CD4-positive, alpha-beta T cell (primary cell): ENCODE results near the gene RAB6B. TPM values are rescaled to one million over a fixed set of nuclear protein-coding genes. Genes with fewer than 3 reads are reported as not detected.

ENCODE experiments used
- ATAC-seq: fragments of 200-7000 bp; cut with Tn5 transposase; one replicate; pipeline ENCODE4 v1.10.0; 2022; ENCODE audit warnings: mild to moderate bottlenecking; ENCODE audit not compliant: poor library complexity
- CTCF ChIA-PET: fragments of 350-600 bp; sonication (Branson Sonifier 250); formaldehyde crosslinking; loops from one replicate; lab custom pipeline; 2021; ENCODE audit warnings: antibody characterized with exemption, inconsistent platforms; lab: Charles Lee
- POLR2A ChIA-PET: fragments of 350-600 bp; sonication (Branson Sonifier 250); formaldehyde crosslinking; loops from one replicate; lab custom pipeline; 2021; ENCODE audit warnings: antibody characterized with exemption, inconsistent platforms; lab: Charles Lee
- DNase-seq, 14 experiments: peaks; one replicate each; pipeline ENCODE4 v3.0.0-alpha.2; 2013 to 2020; ENCODE audit warnings: mixed read lengths in 2 of 14
- H3K27ac ChIP-seq, 2 donors: one replicate each; pipeline versions ENCODE4 v1.5.1 to v1.7.0; 2013; ENCODE audit warnings: low read length in 2 of 2, low read depth in 1 of 2, mild to moderate bottlenecking in 1 of 2
- H3K27me3 ChIP-seq, 2 experiments: 1 replicate in 1 of 2; 2 replicates in 1 of 2; pipeline versions ENCODE4 v1.6.1 to v1.7.0; 2013; ENCODE audit warnings: low read length in 2 of 2, control low read depth in 1 of 2, mild to moderate bottlenecking in 1 of 2, moderate library complexity in 1 of 2; ENCODE audit not compliant: insufficient read depth in 2 of 2, control insufficient read depth in 1 of 2
- H3K36me3 ChIP-seq: one replicate; pipeline ENCODE4 v1.6.1; 2013; ENCODE audit warnings: low read length, control low read depth; ENCODE audit not compliant: insufficient read depth
- H3K4me1 ChIP-seq: one replicate; pipeline ENCODE4 v1.6.1; 2013; ENCODE audit warnings: low read length, control low read depth; ENCODE audit not compliant: insufficient read depth
- H3K4me3 ChIP-seq: one replicate; pipeline ENCODE4 v1.5.1; 2013; ENCODE audit warnings: mild to moderate bottlenecking, low read length, moderate library complexity
- H3K9me3 ChIP-seq, 2 experiments: 1 replicate in 1 of 2; 2 replicates in 1 of 2; pipeline versions ENCODE4 v1.6.1 to v1.7.0; 2013; ENCODE audit warnings: low read length in 2 of 2, mild to moderate bottlenecking in 2 of 2, control low read depth in 1 of 2, moderate library complexity in 1 of 2; ENCODE audit not compliant: control insufficient read depth in 1 of 2, insufficient read depth in 1 of 2
- H3K27ac Mint-ChIP-seq: one replicate; pipeline ENCODE4 v1.8.0; 2020; ENCODE audit warnings: mixed read lengths
- H3K27me3 Mint-ChIP-seq: one replicate; pipeline ENCODE4 v1.8.0; 2021; ENCODE audit warnings: mixed read lengths
- H3K36me3 Mint-ChIP-seq: one replicate; pipeline ENCODE4 v1.8.0; 2021; ENCODE audit warnings: low read depth, mixed read lengths
- H3K4me1 Mint-ChIP-seq: one replicate; pipeline ENCODE4 v1.8.0; 2021; ENCODE audit warnings: low read depth, mixed read lengths
- H3K4me3 Mint-ChIP-seq: one replicate; pipeline ENCODE4 v1.8.0; 2020; ENCODE audit warnings: mild to moderate bottlenecking, mixed read lengths
- H3K9me3 Mint-ChIP-seq: one replicate; pipeline ENCODE4 v1.8.0; 2020; ENCODE audit warnings: mixed read lengths
- intact Hi-C, 2 experiments: fragments of 100-400 bp; cut with DNase I in 1 of 2; cut with micrococcal nuclease in 1 of 2; formaldehyde crosslinking; loops; one replicate each; pipeline versions ENCODE4 v1.15.1 to v1.9.0; 2023 to 2025; cut with DNase I, micrococcal nuclease
- total RNA-seq, 174 experiments: library from RNA in 2 of 174; stranded (reverse) in 2 of 174; gene quantifications; one replicate each; pipeline ENCODE4 v1.2.3 and lab custom pipeline; 2021 to 2026
- TF ChIP-seq, protein P1 (sequence below): fragments of 200-600 bp; IDR thresholded peaks from one replicate; pipeline ENCODE4 v1.8.0; 2022; ENCODE audit warnings: antibody characterized with exemption, mild to moderate bottlenecking

RAB6B gene
- total RNA-seq, 2 experiments from 2014 or later: not detected

- Mint-ChIP-seq H3K36me3 (peaks cover 85% of the 10 kb centered on the region), H3K27me3 (no peaks in the 10 kb centered on the region), H3K27ac (no peak overlapping the region), H3K4me1 (peaks cover 39% of the 10 kb centered on the region), H3K4me3 (no peak overlapping the region), H3K9me3 (no peaks in the 10 kb centered on the region)
- ChIA-PET CTCF (no interaction called here), POLR2A (no interaction called here)
- no peak overlapping the region for H3K27ac ChIP-seq
- peaks cover 78% of the 10 kb centered on the region for H3K36me3 ChIP-seq
- ATAC-seq (no peak), DNase-seq (no peak)
- no peak overlapping the region for H3K4me3 ChIP-seq
- H3K9me3 ChIP-seq: no peaks in the 10 kb centered on the region
- no peaks in the 10 kb centered on the region for H3K4me1 ChIP-seq
- TF ChIP-seq, protein P1, sequence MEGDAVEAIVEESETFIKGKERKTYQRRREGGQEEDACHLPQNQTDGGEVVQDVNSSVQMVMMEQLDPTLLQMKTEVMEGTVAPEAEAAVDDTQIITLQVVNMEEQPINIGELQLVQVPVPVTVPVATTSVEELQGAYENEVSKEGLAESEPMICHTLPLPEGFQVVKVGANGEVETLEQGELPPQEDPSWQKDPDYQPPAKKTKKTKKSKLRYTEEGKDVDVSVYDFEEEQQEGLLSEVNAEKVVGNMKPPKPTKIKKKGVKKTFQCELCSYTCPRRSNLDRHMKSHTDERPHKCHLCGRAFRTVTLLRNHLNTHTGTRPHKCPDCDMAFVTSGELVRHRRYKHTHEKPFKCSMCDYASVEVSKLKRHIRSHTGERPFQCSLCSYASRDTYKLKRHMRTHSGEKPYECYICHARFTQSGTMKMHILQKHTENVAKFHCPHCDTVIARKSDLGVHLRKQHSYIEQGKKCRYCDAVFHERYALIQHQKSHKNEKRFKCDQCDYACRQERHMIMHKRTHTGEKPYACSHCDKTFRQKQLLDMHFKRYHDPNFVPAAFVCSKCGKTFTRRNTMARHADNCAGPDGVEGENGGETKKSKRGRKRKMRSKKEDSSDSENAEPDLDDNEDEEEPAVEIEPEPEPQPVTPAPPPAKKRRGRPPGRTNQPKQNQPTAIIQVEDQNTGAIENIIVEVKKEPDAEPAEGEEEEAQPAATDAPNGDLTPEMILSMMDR: no peak
- H3K27me3 ChIP-seq: no peaks in the 10 kb centered on the region
- intact Hi-C loops: loop anchor here in 1 of 2 experiments (10.0 kb wide), 2 partner anchors 318 to 662 kb away; no protein-coding TSS in a partner anchor
Measured at GRCh38 chr3:133812872-133813271, 82.8 kb downstream of the RAB6B start.

DNA sequence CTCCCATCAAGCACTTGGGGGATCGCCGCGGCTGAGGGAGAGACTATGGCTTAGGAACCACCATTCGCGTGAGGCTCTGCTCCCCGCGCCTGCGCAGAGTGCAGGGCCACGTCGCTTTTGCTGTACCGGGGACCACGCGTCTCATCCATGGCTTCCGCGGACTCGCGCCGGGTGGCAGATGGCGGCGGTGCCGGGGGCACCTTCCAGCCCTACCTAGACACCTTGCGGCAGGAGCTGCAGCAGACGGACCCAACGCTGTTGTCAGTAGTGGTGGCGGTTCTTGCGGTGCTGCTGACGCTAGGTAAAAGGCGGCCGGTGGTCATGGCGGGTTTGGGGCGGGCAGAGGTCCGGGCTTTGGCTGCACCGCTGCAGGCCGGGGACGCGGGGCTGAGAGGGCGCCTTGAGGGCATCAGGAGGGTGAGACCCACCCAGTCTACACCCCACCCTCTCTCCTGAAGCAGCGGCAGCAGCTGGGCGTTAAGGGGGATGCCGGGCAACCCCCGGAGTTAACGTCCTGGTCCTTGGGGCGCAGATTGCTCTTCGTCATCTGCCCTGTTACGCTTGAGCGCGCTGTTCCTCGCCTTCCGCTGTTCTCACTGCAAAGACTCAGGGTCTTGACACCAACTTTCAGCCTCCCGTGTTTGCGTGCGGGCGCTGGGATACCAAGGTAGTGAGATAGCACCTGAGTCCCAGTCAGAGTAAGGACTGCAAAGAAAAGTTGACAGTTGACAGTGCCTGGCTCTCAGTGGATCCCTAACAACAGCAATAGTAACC lies 89.8 kb downstream of the RAB6B start, which contains the start of gene SRPRB:
Gene SRPRB (plus strand): TSS at position 114 of the 774 bp plus-strand sequence. CDS start 34 bp downstream, at position 148.
- Mint-ChIP-seq H3K9me3 (no peaks in the 10 kb centered on the region), H3K27ac (peak within 1 kb of the TSS; percentile 94), H3K36me3 (peaks cover 47% of the 10 kb centered on the region), H3K4me1 (peaks cover 41% of the 10 kb centered on the region), H3K4me3 (peak within 1 kb of the TSS; percentile 97), H3K27me3 (no peaks in the 10 kb centered on the region)
- CTCF ChIA-PET: no interaction called here
- POLR2A ChIA-PET: interaction anchor here (1.0 to 2.3 kb wide), 2 partner anchors 232 to 680 kb away, joined by 3 to 7 read pairs; partner anchors contain the start of genes ANAPC13, CDV3 and CEP63
- H3K9me3 ChIP-seq: no peaks in the 10 kb centered on the region
- TF ChIP-seq, protein P1: no peak
- H3K27ac ChIP-seq: peak within 1 kb of the TSS; percentile 70 to 75
- H3K4me1 ChIP-seq: peaks cover 16% of the 10 kb centered on the region
- ATAC-seq (peak; percentile 95), DNase-seq (peak; percentile 90 to 99 (median 94))
- H3K4me3 ChIP-seq: peak within 1 kb of the TSS; percentile 92
- no peaks in the 10 kb centered on the region for H3K27me3 ChIP-seq
- H3K36me3 ChIP-seq: peaks cover 29% of the 10 kb centered on the region
- intact Hi-C loops: loop anchor here (1.0 to 10.0 kb wide), 8 partner anchors 143 to 1389 kb away; partner anchors contain the start of genes DNAJC13 (in 1 of the 2) and NPHP3 (in 1 of the 2)

DNA sequence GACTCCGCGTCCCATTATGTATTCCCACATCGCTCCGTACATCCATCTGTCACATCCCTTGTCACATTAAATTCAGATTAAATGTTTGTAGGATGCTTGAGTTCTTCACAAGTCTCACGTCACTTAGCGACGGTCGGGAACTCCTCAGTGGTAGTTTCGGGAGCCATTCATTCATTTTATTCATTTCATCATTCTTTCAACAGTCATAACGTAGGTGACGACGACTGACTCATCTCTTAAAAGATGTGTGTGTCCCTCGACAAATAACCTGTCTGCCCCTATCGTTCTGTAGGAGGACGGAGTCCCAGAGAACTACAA lies 90.3 kb downstream of the RAB6B start:
- Mint-ChIP-seq H3K4me1 (peaks cover 36% of the 10 kb centered on the region), H3K9me3 (no peaks in the 10 kb centered on the region), H3K36me3 (peaks cover 42% of the 10 kb centered on the region), H3K4me3 (peak overlapping the region; percentile 97), H3K27me3 (peaks cover under 1% of the 10 kb centered on the region), H3K27ac (peak overlapping the region; percentile 94)
- peaks cover 16% of the 10 kb centered on the region for H3K4me1 ChIP-seq
- no peaks in the 10 kb centered on the region for H3K9me3 ChIP-seq
- peaks cover 24% of the 10 kb centered on the region for H3K36me3 ChIP-seq
- peak overlapping the region; percentile 2 to 15 for H3K27ac ChIP-seq
- peak overlapping the region; percentile 92 for H3K4me3 ChIP-seq
- TF ChIP-seq, protein P1: no peak
- intact Hi-C loops: loop anchor here (1.0 to 10.0 kb wide), 6 partner anchors 143 to 439 kb away; no protein-coding TSS in a partner anchor
- ATAC-seq: no peak
- no peak for DNase-seq
- CTCF ChIA-PET: no interaction called here
- POLR2A ChIA-PET: interaction anchor here (1.1 to 2.3 kb wide), 2 partner anchors 143 to 232 kb away, joined by 3 to 7 read pairs; partner anchors contain the start of genes CDV3 and TOPBP1
- H3K27me3 ChIP-seq: no peaks in the 10 kb centered on the region
